Breast epithelium (tissue), 3 donors: ENCODE results near the gene ADAMTS18.

Experiments
- CTCF ChIP-seq, 3 donors: fragments of 450-650 bp; IDR thresholded peaks; one replicate each; pipeline ENCODE4 v1.5.1; 2016 to 2017; ENCODE audit warnings: antibody characterized with exemption in 3 of 3, mild to moderate bottlenecking in 3 of 3, moderate library complexity in 3 of 3
- POLR2AphosphoS5 ChIP-seq, 3 donors: sonication (generic); formaldehyde crosslinking; IDR thresholded peaks; one replicate each; pipeline ENCODE4 v1.6.1; 2017; ENCODE audit warnings: antibody characterized with exemption in 3 of 3

GRCh38 chr16:77442078-77442477, 7.2 kb upstream of the ADAMTS18 start:
- TF ChIP-seq CTCF (IDR thresholded peaks at IDR 0.05): no peak
- TF ChIP-seq POLR2AphosphoS5 (IDR thresholded peaks at IDR 0.05): no peak
